Activated CD4-positive, alpha-beta T cell treated with anti-CD3 and anti-CD28 coated beads, Interleukin-2, amount 50 U/mL, for 1 hour (primary cell): Measurements from ENCODE around the gene TRPM3.

Experiments
- DNase-seq: peaks from one replicate; pipeline ENCODE4 v3.0.0-alpha.2; 2020

TRPM3 gene

DNA sequence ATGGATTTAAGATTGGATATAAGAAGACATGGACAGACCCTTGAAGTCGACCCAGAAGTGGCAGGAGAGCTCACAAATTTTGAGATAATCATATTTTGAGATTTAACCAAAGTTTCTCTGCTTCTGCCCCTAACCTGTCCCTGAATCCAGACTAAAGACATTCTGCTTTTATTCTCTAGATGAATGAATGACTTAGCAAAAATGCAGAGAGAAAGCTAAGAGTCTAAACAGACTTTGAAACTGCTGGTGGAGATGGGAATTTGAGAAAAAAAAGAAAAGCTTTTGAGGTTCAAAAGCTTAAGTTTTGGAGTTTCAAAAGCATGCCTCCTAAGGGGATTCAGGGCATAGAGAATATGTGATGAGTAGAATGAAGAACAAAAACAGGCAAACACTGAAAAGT lies 621.8 kb downstream of the TRPM3 start:
- DNase-seq: no peak

DNA sequence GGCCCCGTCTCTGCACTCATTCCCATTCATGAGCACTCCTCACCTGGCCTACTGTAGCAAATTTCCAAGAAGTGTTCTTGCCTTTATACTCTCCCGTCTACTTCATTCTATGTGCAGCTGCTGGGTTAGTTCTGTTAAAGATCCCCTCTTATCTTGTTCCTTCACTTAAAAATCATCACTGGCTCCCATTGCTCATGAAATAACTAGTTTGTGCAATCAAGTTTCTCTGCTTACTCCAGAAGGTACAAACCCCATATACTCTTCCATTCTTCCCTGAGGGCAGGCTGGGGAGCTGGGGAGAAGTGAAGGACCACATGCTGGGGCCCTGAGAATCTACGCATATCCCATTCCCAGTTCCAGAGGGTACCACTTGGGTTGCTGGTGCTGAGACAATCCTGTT lies 622.6 kb downstream of the TRPM3 start:
- DNase-seq: no peak

DNA sequence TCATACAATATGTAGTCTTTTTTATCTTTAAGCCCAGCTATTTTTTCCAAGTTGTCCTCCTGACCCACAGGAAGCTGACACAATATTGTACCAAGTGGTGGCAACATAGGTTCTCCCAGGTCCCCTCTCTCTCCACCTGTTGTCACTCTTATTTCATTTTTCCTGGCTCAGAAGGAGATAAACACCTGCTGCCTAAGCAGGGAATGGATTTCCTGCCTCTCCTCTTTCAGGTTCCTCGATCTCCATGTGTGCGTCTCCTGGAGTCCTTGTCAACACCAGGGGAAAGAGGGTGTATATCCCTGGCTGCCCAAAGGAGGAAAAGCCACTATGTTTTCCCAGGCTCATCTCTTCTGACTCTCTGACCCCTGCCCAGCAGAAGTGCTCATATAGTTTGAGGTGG lies 625.2 kb downstream of the TRPM3 start:
- no peak for DNase-seq

DNA sequence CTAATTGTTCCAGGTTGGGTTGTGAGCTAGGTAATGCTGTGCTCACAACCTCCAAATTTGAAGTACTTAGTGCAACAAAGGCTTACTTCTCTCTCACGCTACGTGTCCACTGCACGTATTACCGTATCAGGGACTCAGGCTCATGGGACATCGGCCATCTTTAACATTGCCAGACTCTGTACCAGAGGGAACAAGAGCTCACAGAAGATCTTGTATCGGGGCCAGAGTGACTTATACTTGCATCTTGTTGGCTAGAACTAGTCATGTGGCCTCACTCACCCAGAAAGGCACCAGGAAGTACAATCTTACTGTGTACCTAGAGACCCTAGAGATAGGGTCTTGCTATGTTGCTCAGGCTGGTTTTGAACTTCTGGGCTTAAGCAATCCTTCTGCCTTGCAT lies 625.9 kb downstream of the TRPM3 start:
- DNase-seq: no peak

DNA sequence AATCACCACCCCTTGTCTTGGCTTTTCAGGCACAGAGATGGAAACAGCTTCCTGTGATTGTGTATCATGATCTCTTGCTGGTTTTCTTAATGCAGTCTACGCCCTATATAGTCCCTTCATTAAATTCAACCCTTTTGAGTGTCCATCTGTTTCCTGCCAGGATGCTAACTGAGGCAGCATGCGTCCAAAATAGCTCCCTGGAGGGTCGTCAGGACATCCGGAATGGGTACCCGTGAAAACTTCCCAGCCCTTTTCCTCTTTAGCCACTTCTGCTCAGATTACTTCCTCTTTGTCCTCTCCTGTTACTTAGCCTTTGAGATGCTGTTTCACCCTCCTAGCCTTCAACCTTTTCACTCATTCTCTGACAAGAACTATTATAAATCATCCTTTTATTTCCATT lies 627.2 kb downstream of the TRPM3 start:
- no peak for DNase-seq

DNA sequence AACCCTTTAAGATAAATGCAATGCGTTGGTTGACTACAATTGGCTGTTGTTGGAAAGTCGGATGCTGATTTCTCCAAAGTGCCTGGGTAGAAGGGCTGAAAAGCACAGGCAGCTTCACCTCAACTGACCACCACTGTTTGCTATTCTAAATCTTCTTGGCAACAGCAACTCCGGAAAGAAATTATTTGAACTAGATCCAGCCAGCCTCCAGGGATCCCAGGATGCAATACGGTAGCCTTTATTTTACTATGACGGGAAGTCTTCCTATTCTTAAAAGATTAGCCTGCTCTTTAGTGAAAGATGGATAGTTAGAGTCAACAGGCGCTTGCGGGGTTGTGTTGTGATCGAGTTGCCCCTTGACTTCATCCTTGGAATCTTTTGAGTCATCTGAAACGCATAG lies 628.4 kb downstream of the TRPM3 start:
- no peak for DNase-seq

DNA sequence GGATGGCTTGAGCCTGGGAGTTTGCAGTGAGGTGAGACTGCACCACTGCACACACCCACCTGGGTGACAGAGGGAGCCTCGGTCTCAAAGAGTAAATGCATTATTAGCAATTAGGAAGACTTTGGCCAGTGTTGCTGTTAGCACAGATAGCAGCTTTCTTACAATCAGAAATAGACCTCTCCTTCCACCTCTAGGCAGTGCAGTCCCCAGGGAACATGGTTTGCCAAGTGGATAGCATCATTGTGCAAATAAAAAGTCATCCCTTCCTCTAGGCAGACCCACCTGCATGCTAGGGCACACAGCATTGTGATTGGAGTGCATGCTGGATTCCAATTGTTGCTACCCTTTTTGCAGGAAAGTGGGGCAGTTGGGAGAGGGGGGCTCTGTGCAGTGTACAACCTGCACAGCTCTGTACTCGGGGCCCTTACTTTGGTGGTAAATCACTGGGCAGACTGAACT lies 629.1 kb downstream of the TRPM3 start:
- no peak for DNase-seq

DNA sequence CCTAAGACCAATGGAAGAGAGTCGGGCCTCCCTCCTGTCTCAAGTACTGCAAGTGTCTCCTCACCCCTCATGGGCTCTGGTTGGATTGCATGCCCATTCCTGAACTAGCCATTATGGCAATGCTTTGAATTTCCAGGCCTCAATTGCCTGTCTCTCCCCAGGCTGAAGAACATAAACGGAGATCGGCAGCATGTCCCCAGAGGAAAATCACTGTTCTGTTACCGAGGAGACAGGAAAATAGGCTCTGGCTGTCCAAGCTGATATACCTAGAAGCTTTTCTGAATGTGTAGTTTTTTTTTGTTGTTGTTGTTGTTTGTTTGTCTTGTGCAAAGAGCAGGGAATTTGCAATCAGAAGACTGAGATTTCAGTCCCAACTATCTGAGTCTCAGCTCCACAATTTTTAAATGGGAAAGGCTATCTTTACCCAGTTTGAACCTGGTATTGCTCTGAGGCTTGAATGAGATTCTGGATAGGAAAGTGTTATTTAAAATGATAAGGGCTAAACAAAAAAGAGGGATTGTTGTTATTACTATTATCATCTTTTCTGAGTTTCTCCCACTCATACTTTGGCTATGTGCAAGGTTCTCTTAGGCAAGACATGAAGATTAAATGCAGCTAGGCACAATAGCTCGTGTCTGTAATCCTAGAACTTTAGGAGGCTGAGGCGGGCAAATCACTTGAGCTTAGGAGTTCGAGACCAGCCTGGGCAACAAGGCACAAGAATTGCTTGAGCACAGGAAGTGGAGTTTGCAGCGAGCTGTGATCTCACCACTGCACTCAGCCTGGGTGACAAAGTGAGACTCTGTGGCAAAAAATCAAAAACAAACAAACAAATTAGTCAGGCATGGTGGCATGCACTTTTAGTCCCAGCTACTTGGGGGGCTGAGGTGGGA lies 629.7 kb downstream of the TRPM3 start:
- DNase-seq: no peak

DNA sequence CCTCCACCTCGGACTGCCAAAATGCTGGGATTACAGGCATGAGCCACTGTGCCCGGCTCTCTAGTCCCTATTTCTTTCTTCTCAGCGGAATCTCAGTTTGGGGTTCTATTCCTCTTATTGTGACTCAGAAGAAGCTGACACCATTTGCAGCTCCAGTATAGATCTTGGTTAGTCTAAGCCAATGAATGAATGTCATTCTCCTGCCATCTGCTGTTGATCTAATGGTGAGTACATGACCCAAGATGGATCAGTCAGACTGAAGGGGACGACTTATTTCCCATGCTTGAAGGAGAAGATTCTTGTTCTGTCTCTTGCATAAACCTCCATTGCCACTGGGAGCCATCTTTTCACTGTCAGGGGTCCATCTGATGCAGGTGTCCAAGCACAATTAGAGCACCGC lies 630.9 kb downstream of the TRPM3 start:
- DNase-seq: no peak

DNA sequence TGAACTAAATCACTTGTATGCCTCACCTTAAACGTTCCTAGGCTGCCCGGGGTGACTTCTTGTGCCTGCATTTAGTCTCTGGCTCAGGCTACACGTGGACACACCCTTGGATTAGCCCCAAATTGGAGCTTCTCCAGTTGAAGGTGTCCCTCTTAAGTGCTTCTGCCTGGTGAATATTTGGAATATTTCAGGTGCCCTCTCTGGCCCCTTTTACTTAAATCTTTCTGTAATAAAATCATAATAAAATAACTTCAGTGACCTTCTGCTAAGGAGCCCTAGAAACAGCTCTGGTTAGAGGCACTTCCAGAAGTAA lies 632.7 kb downstream of the TRPM3 start:
- DNase-seq: no peak

DNA sequence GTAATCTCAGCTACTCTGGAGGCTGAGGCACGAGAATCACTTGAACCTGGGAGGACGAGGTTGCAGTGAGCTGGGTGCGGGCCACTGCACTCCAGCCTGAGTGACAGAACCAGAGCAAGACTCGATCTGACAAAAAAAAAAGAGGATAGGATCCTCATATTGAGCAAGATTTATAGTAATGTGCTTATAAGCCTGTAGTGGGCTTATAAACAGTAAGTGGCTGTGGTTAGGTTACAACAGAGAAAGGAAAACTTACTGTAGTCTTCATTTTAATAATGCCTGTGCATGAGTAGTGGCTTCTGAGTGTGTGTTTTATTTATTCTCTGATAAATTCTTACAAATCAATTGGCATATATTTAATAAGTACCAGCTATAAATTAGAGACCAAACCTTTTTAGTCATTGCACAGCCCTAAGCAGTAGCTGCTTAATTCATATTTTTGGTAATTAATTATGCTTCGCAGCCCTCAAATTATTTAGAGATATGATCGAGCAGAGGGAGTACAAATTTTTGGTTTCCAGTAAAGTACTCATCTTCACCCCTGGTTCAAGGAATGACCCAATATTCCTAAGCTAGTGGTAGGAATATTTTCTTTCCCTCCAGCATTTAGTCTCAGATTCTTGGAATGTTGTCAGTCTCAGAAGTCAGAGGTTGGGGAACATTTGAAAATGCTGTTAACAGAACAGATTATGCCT lies 633.2 kb downstream of the TRPM3 start:
- DNase-seq: no peak

DNA sequence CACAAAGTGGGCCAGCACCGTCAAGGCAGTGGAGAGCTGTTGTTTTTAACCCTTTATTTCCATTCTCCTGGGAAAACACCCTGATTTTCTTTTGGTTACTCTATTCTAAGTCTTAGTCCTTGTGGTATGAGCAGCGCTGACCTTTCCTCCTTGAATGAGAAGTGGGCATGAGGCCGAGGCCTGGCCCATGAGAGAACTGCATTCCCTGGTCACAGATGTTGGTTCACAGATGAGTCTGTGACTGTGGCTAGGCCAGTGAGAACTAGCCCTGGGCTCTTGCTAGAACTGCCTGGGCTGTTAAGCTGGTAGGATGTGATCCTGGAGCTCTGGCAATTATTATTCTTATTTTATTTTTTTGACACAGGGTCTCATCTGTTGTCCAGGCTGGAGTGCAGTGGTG lies 635.3 kb downstream of the TRPM3 start:
- DNase-seq: no peak

DNA sequence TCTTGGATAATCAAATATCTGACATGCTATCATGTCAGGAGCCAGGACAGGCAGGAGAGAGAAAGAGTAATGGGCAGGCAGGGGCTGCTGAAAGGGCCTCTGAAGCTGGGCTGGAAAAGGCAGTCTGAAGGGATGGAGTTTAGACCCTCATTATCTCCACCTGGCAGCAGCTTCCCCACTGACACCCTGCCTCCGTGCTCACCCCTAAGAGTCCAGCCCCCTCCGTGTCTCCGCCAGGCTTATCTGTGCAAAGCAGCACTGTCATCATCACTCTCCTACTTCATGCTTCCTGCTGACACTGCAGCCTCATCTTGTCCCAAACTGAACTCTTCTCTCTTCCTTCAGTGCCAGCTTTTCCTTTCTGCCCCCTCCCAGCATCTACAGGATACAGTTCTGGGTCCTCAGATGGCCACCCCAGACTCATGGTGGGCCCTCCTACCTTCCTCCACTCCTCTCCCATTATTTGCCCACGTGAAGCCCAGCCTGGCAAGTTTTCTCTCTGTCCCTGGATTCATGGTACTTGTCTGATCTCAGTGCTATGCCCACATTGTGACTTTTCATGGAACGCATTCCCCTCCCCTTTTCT lies 636.1 kb downstream of the TRPM3 start:
- no peak for DNase-seq

DNA sequence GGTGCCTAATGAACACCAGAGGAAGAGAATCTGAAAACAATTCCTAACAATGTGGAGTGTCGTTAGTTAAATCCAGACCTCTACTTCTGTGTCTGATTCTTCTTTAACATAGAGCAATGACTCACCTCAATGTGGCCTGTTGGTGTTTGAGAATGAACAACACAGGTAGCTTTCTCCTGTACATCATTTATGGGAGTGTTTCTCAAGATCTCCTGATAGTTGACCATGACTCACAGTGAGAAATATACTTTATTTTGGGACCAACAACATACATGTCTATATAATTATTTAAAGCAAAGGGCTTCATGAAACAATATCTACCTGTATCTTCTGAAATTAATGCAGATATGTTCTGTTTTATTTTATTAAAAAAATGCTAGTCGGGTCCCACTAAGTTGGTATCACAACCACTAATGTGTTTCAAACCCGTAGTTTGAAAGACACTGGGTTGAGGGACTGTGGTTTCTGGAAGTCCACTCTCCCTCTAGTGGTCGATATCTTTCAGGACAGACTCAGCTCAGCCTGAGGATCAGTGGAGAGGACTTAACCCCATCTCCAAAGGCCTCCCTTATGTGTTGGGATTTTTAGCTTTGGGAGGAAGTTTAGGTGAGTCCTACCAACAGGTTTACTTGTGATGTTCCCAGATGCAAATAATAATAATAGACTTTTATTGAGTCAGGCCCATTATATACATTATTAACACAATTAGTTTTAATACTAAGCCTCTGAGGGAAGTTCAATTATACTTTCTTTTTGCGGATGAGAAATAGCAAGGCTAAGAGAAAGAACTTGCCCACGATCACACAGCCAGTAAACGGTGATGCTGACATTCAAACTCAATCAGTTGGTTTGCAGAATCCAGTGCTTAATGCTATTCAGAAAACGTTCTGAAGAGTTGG lies 636.9 kb downstream of the TRPM3 start:
- no peak for DNase-seq

DNA sequence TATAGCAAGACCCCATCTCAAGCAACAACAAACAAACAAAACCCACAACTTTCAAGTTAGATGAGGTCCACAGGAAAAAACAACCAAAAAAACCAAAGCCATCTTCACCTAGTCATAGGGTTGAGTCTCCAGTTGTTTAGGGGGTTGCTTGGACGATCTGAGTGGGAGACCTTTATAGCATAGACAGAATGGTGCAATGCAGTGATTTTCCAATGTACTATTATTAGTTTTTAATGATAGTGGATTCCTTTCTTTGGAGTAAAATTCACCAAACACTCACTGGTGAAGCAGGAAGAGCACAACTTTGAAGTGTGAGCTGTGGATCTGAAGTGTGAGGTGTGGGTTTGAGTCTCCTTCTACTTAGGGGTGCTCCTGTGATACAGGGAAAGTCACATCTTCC lies 640.0 kb downstream of the TRPM3 start:
- DNase-seq: no peak

DNA sequence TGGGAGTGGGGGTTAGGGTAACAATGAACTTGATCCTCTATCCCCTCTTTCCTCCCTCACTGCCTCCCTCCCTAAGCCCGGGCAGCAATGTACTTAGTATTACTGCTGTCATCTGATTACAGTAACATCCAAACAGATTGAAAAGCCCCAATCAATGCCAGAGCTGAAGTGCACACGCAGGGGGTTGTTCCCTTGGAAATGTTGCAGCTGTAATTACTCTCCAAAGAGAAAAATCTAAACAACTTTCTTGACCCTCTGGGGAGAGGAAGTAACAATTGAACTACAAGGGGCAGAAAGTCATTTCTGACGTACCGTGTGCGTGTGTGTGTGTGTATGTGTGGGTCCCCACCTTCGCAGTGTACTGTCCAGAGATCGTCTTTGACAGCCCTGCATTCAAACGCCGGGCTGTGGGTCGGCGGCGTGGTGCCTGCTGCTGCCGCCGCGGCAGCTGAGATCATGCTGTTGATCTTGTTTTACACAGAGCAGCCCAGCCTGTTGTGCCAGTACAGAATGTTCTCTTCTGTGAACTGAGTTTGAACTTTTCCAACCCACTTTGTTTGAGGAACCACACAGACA lies 640.9 kb downstream of the TRPM3 start:
- no peak for DNase-seq

DNA sequence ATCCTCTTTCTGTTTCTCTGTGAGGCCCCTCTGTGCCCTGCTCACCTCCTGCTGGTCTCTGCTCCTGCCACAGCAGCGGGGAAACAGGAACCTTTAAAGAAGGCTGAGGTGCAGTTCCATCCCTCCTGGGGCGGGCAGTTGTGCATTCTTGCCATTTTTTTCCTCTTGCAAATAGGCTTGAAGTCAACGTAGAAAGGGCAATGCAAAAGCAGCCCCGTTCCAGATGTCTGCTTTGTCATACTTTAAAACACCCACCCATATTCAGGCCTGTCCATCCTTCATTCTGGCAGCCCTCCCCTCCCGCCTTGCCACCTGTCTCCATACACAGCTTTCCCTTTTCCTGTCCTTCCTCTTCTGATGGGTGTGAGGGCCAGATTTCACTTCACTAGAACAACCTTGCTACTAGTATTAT lies 641.5 kb downstream of the TRPM3 start:
- DNase-seq: no peak
